A549 (cell line): ENCODE measurements around the gene NTM.

Experiments
- CBX8 ChIP-seq: fragments of 200-600 bp; sonication (generic); IDR thresholded peaks from 2 replicates; pipeline ENCODE4 v1.6.1; 2016
- CTCF ChIP-seq: fragments of >200 bp; sonication (Bioruptor Twin); formaldehyde crosslinking; IDR thresholded peaks from 3 replicates; pipeline ENCODE4 v1.5.1; 2016
- PHF8 ChIP-seq: fragments of 200-600 bp; sonication (generic); IDR thresholded peaks from 2 replicates; pipeline ENCODE4 v1.6.1; 2016; ENCODE audit warnings: low read depth, mild to moderate bottlenecking, antibody characterized with exemption, moderate library complexity, borderline replicate concordance
- RARB ChIP-seq: fragments of 250-450 bp; sonication (Bioruptor Pico); IDR thresholded peaks from 2 replicates; pipeline ENCODE4 v1.8.0; 2021; ENCODE audit warnings: mild to moderate bottlenecking, moderate library complexity

GRCh38 chr11:131875611-131876010, 505.2 kb downstream of the NTM start:
- no peak for TF ChIP-seq CTCF
- no peak for TF ChIP-seq CBX8
- TF ChIP-seq RARB (CRISPR knock-in tag): no peak
- no peak for TF ChIP-seq PHF8
